Smooth muscle cell (in vitro differentiated cells): ENCODE data around the gene HIC1. TPM values are rescaled to one million over a fixed set of nuclear protein-coding genes. Genes with fewer than 3 reads are reported as not detected.

Experiments
- DNase-seq: peaks from one replicate; lab custom pipeline; 2025; ENCODE audit not compliant: unreplicated experiment; lab: John Stamatoyannopoulos, UW
- H2AFZ ChIP-seq: fragments of 200-600 bp; sonication (generic); 2 replicates; pipeline ENCODE4 v1.6.0; 2016; ENCODE audit warnings: antibody characterized with exemption, low read depth, mild to moderate bottlenecking
- H3F3A ChIP-seq: fragments of 200-600 bp; sonication (generic); 2 replicates; pipeline ENCODE4 v1.6.0; 2017; ENCODE audit warnings: antibody characterized with exemption, low read depth
- H3K27ac ChIP-seq: fragments of 200-600 bp; sonication (generic); 2 replicates; pipeline ENCODE4 v1.5.1; 2016; ENCODE audit warnings: low read depth, mild to moderate bottlenecking
- H3K27me3 ChIP-seq: fragments of 200-600 bp; sonication (generic); 2 replicates; pipeline ENCODE4 v1.6.1; 2016; ENCODE audit warnings: low read depth, mild to moderate bottlenecking
- H3K36me3 ChIP-seq: fragments of 200-600 bp; sonication (generic); 2 replicates; pipeline ENCODE4 v1.5.1; 2016; ENCODE audit warnings: low read depth
- H3K4me1 ChIP-seq: fragments of 200-600 bp; sonication (generic); 2 replicates; pipeline ENCODE4 v1.5.1; 2016; ENCODE audit warnings: low read depth
- H3K4me2 ChIP-seq: fragments of 200-600 bp; sonication (generic); 2 replicates; pipeline ENCODE4 v1.6.0; 2016; ENCODE audit warnings: mild to moderate bottlenecking
- H3K4me3 ChIP-seq: fragments of 200-600 bp; sonication (generic); 2 replicates; pipeline ENCODE4 v1.5.1; 2016; ENCODE audit warnings: mild to moderate bottlenecking
- H3K79me2 ChIP-seq: fragments of 200-600 bp; sonication (generic); 2 replicates; pipeline ENCODE4 v1.6.0; 2016; ENCODE audit warnings: low read depth, mild to moderate bottlenecking
- H3K9ac ChIP-seq: fragments of 200-600 bp; sonication (generic); 2 replicates; pipeline ENCODE4 v1.6.0; 2016; ENCODE audit warnings: low read depth
- H3K9me3 ChIP-seq: fragments of 200-600 bp; sonication (generic); replicated peaks from 2 replicates; pipeline ENCODE4 v1.5.1; 2016; ENCODE audit warnings: low read depth
- H4K20me1 ChIP-seq: fragments of 200-600 bp; sonication (generic); 2 replicates; pipeline ENCODE4 v1.6.0; 2016; ENCODE audit warnings: low read depth
- CTCF ChIP-seq: fragments of 200-600 bp; sonication (generic); IDR thresholded peaks from 2 replicates; pipeline ENCODE4 v1.5.1; 2017; ENCODE audit warnings: borderline replicate concordance, mild to moderate bottlenecking, antibody characterized with exemption; ENCODE audit not compliant: insufficient read depth, poor library complexity, severe bottlenecking
- WGBS: methylation state at CpG from one replicate; pipeline ENCODE4 v1.1.7; 2016; ENCODE audit warnings: low lambda C conversion rate; 5-methylcytosine and 5-hydroxymethylcytosine counted together
- polyA plus RNA-seq: library from polyadenylated mRNA; unstranded; fragments of >200 nt; fragmentation: Nextera tagmentation; extraction: Ambion mirVana; gene quantifications from 2 replicates; pipeline ENCODE4 v1.2.1, GENCODE V29; 2016
- total RNA-seq: library from RNA; depleted of rRNA; stranded (reverse); fragments of >200 nt; gene quantifications from 2 replicates; pipeline ENCODE4 v1.2.3, GENCODE V29; 2014

The HIC1 gene
- total and polyA plus RNA-seq, 2 experiments from 2014 or later: 2.9 to 5.2 TPM

- Histone ChIP-seq H3K4me1 (peaks cover 8% of the 10 kb centered on the region), H3K9ac (no peak overlapping the region), H3K27ac (no peak overlapping the region), H3K4me2 (no peak overlapping the region), H3K9me3 (no peaks in the 10 kb centered on the region), H2AFZ (no peak overlapping the region), H3K36me3 (no peaks in the 10 kb centered on the region), H3K27me3 (no peaks in the 10 kb centered on the region), H3K79me2 (no peaks in the 10 kb centered on the region), H3K4me3 (no peak overlapping the region), H4K20me1 (no peaks in the 10 kb centered on the region), H3F3A (peaks cover 15% of the 10 kb centered on the region)
- TF ChIP-seq CTCF: no peak
- DNase-seq: no peak
- WGBS: 94% methylated on average over 13 of the region's 13 CpGs
Observed at GRCh38 chr17:2070241-2071023, 15.5 kb downstream of the HIC1 start.

GRCh38 chr17:2071024-2071385 lies 16.1 kb downstream of the HIC1 start:
- TF ChIP-seq CTCF: no peak
- H3K4me2 ChIP-seq: no peak overlapping the region
- H2AFZ ChIP-seq: no peak overlapping the region
- H3K4me1 ChIP-seq: peaks cover 8% of the 10 kb centered on the region
- H3K27ac ChIP-seq: no peak overlapping the region
- no peak for DNase-seq
- no peaks in the 10 kb centered on the region for H4K20me1 ChIP-seq
- no peak overlapping the region for H3K4me3 ChIP-seq
- H3K9ac ChIP-seq: no peak overlapping the region
- H3F3A ChIP-seq: peaks cover 15% of the 10 kb centered on the region
- H3K27me3 ChIP-seq: no peaks in the 10 kb centered on the region
- no peaks in the 10 kb centered on the region for H3K79me2 ChIP-seq
- H3K36me3 ChIP-seq: no peaks in the 10 kb centered on the region
- no peaks in the 10 kb centered on the region for H3K9me3 ChIP-seq
- 96% methylated on average over 6 of the region's 6 CpGs for WGBS

GRCh38 chr17:2071455-2072281 lies 16.8 kb downstream of the HIC1 start:
- Histone ChIP-seq H3K36me3 (no peaks in the 10 kb centered on the region), H4K20me1 (no peaks in the 10 kb centered on the region), H3K4me1 (peaks cover 11% of the 10 kb centered on the region), H3K27ac (no peak overlapping the region), H3K79me2 (no peaks in the 10 kb centered on the region), H3K4me2 (no peak overlapping the region), H3K9ac (no peak overlapping the region), H2AFZ (no peak overlapping the region), H3F3A (peaks cover 18% of the 10 kb centered on the region), H3K9me3 (no peaks in the 10 kb centered on the region), H3K4me3 (no peak overlapping the region), H3K27me3 (no peaks in the 10 kb centered on the region)
- no peak for DNase-seq
- WGBS: 87% methylated on average over 31 of the region's 31 CpGs
- no peak for TF ChIP-seq CTCF
